ENCODE data around the gene AK1.

GRCh38 chr9:127897193-127897692 lies 19.8 kb upstream of the AK1 start:
- TF ChIP-seq EZH2 (IDR thresholded peaks at IDR 0.05; ENCODE audit: borderline replicate concordance, low read length) = no peak
- no peak for TF ChIP-seq CTCF (IDR thresholded peaks at IDR 0.05; ENCODE audit: low read length)

Measured in OCI-LY1 (cell line).